Astrocyte (in vitro differentiated cells and primary cell): ENCODE measurements around the gene SCARF1. TPM values are rescaled to one million over a fixed set of nuclear protein-coding genes. Genes with fewer than 3 reads are reported as not detected.

Source experiments
- DNase-seq: peaks from one replicate; pipeline ENCODE4 v3.0.0-alpha.2; 2010; ENCODE audit warnings: low read depth
- FAIRE-seq: peaks from 2 replicates; lab custom pipeline; 2011; peaks lifted over from hg19 to GRCh38; lab: Jason Lieb, UNC
- H2AFZ ChIP-seq: 2 replicates; pipeline ENCODE4 v1.6.0; 2012; ENCODE audit warnings: low read depth, low read length, inconsistent platforms
- H3K27ac ChIP-seq: 2 replicates; pipeline ENCODE4 v1.5.1; 2011; ENCODE audit warnings: low read depth, low read length, inconsistent platforms
- H3K27me3 ChIP-seq: 2 replicates; pipeline ENCODE4 v1.6.0; 2011; ENCODE audit warnings: low read length, inconsistent platforms; ENCODE audit not compliant: insufficient read depth
- H3K36me3 ChIP-seq: 2 replicates; pipeline ENCODE4 v1.5.1; 2011; ENCODE audit warnings: low read length, inconsistent platforms; ENCODE audit not compliant: insufficient read depth
- H3K4me1 ChIP-seq: 2 replicates; pipeline ENCODE4 v1.5.1; 2011; ENCODE audit warnings: low read length, inconsistent platforms; ENCODE audit not compliant: insufficient read depth
- H3K4me2 ChIP-seq: 2 replicates; pipeline ENCODE4 v1.6.0; 2012; ENCODE audit warnings: low read length, inconsistent platforms
- H3K4me3 ChIP-seq: 2 replicates; pipeline ENCODE4 v1.5.1; 2011; ENCODE audit warnings: low read depth, mild to moderate bottlenecking, low read length, inconsistent platforms; ENCODE audit not compliant: insufficient read depth
- H3K79me2 ChIP-seq: 2 replicates; pipeline ENCODE4 v1.6.0; 2012; ENCODE audit warnings: mild to moderate bottlenecking, low read length, inconsistent platforms; ENCODE audit not compliant: insufficient read depth
- H3K9ac ChIP-seq: 2 replicates; pipeline ENCODE4 v1.6.0; 2012; ENCODE audit warnings: mild to moderate bottlenecking, low read length, inconsistent platforms
- H3K9me3 ChIP-seq: 2 replicates; pipeline ENCODE4 v1.5.1; 2012; ENCODE audit warnings: low read depth, mild to moderate bottlenecking, low read length, inconsistent platforms; ENCODE audit not compliant: insufficient read depth
- H4K20me1 ChIP-seq: 2 replicates; pipeline ENCODE4 v1.6.0; 2012; ENCODE audit warnings: low read length, inconsistent platforms; ENCODE audit not compliant: insufficient read depth
- H3K27ac Mint-ChIP-seq: one replicate; pipeline ENCODE4 v1.8.0; 2021; ENCODE audit warnings: mild to moderate bottlenecking, mixed read lengths; ENCODE audit not compliant: unreplicated experiment
- H3K27me3 Mint-ChIP-seq: one replicate; pipeline ENCODE4 v1.8.0; 2021; ENCODE audit warnings: low read depth, mixed read lengths; ENCODE audit not compliant: unreplicated experiment
- H3K36me3 Mint-ChIP-seq: one replicate; pipeline ENCODE4 v1.8.0; 2021; ENCODE audit warnings: low read depth, mixed read lengths; ENCODE audit not compliant: unreplicated experiment
- H3K4me1 Mint-ChIP-seq: one replicate; pipeline ENCODE4 v1.8.0; 2021; ENCODE audit warnings: low read depth, mixed read lengths; ENCODE audit not compliant: unreplicated experiment
- H3K4me3 Mint-ChIP-seq: one replicate; pipeline ENCODE4 v1.8.0; 2021; ENCODE audit warnings: mild to moderate bottlenecking, moderate library complexity, mixed read lengths; ENCODE audit not compliant: unreplicated experiment
- H3K9me3 Mint-ChIP-seq: one replicate; pipeline ENCODE4 v1.8.0; 2021; ENCODE audit warnings: mild to moderate bottlenecking, mixed read lengths; ENCODE audit not compliant: unreplicated experiment
- CTCF ChIP-seq: IDR thresholded peaks from 2 replicates; pipeline ENCODE4 v1.5.1; 2011; ENCODE audit warnings: low read depth, mild to moderate bottlenecking, inconsistent platforms, low read length, moderate library complexity; ENCODE audit not compliant: insufficient read depth
- EZH2 ChIP-seq: IDR thresholded peaks from 2 replicates; pipeline ENCODE4 v1.6.1; 2012; ENCODE audit warnings: mild to moderate bottlenecking, low read length, inconsistent platforms; ENCODE audit not compliant: insufficient read depth
- total RNA-seq: library from RNA; stranded (reverse); gene quantifications from 2 replicates; pipeline ENCODE4 v1.2.1, GENCODE V29; 2021

Gene SCARF1
- total RNA-seq, 1 donor from 2014 or later, result 3.9 TPM

- no peaks in the 10 kb centered on the region for H3K9me3 Mint-ChIP-seq
- DNase-seq (no peak), FAIRE-seq (no peak)
- peaks cover 25% of the 10 kb centered on the region for H3K4me1 ChIP-seq
- H3K27me3 ChIP-seq, result no peaks in the 10 kb centered on the region
- peaks cover 17% of the 10 kb centered on the region for H3K4me1 Mint-ChIP-seq
- peak overlapping the region; percentile 79 for H3K4me3 Mint-ChIP-seq
- H4K20me1 ChIP-seq, result peaks cover under 1% of the 10 kb centered on the region
- no peaks in the 10 kb centered on the region for H3K79me2 ChIP-seq
- H2AFZ ChIP-seq, result no peak overlapping the region
- peaks cover 2% of the 10 kb centered on the region for H3K36me3 Mint-ChIP-seq
- H3K36me3 ChIP-seq, result no peaks in the 10 kb centered on the region
- TF ChIP-seq CTCF, result no peak
- TF ChIP-seq EZH2, result no peak
- H3K4me2 ChIP-seq, result peak overlapping the region; percentile 84
- peaks cover 2% of the 10 kb centered on the region for H3K27me3 Mint-ChIP-seq
- no peaks in the 10 kb centered on the region for H3K9me3 ChIP-seq
- peak overlapping the region; percentile 38 for H3K9ac ChIP-seq
- peak overlapping the region; percentile 48 for H3K4me3 ChIP-seq
- no peak overlapping the region for H3K27ac Mint-ChIP-seq
- H3K27ac ChIP-seq, result no peak overlapping the region
Observed at GRCh38 chr17:1644493-1645206, 882 bp downstream of the SCARF1 start.

DNA sequence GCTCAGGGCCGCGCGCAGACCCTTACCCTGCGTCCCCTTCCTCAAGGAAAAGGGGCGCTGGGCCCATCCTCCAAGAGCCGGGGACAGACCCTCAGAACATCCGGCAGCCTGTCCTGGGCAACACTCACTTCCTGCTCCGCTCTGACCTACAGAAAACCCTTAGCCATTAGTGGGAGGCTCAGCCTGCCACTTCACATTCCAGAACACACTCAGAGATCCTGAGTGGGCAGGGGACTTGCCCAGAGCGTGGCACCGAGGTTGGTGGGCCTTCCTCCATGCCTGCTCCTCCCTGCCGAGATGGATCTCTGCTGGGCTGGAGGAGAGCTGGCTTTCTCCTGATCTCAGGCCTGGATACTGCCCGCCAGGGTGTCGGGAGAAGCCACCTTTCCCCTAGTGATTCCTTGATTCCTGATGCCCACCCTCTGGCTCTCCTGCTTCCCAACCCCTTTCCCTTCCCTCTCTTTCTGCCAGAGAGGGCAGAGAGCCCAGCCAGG, 1.5 kb downstream of the SCARF1 start:
- H3K36me3 Mint-ChIP-seq, result peaks cover 2% of the 10 kb centered on the region
- Histone ChIP-seq H3K27ac (no peak overlapping the region), H3K27me3 (no peaks in the 10 kb centered on the region), H3K4me3 (peak overlapping the region; percentile 48), H4K20me1 (no peaks in the 10 kb centered on the region), H3K36me3 (no peaks in the 10 kb centered on the region), H3K9ac (peak overlapping the region; percentile 38), H3K79me2 (no peaks in the 10 kb centered on the region), H3K4me2 (peak overlapping the region; percentile 84), H2AFZ (peak overlapping the region; percentile 81), H3K9me3 (no peaks in the 10 kb centered on the region), H3K4me1 (peaks cover 24% of the 10 kb centered on the region)
- no peak for TF ChIP-seq EZH2
- TF ChIP-seq CTCF, result no peak
- H3K27ac Mint-ChIP-seq, result no peak overlapping the region
- peak overlapping the region; percentile 79 for H3K4me3 Mint-ChIP-seq
- H3K4me1 Mint-ChIP-seq, result peaks cover 18% of the 10 kb centered on the region
- no peaks in the 10 kb centered on the region for H3K9me3 Mint-ChIP-seq
- no peak for FAIRE-seq
- DNase-seq, result no peak
- H3K27me3 Mint-ChIP-seq, result peaks cover 2% of the 10 kb centered on the region
